HG03354 (cell line): ENCODE results near the gene UBE2B.
"Not testable (repeated sequence)": the region's sequence is repeated elsewhere in the genome, so short reads cannot be mapped to it uniquely, and the experiment has no call there.

Experiments used
- ATAC-seq: cut with Tn5 transposase; IDR thresholded peaks from one replicate; pipeline ENCODE4 v1.9.1; 2021; ENCODE audit warnings: mild to moderate bottlenecking; ENCODE audit not compliant: unreplicated experiment, poor library complexity, severe bottlenecking

UBE2B gene

DNA sequence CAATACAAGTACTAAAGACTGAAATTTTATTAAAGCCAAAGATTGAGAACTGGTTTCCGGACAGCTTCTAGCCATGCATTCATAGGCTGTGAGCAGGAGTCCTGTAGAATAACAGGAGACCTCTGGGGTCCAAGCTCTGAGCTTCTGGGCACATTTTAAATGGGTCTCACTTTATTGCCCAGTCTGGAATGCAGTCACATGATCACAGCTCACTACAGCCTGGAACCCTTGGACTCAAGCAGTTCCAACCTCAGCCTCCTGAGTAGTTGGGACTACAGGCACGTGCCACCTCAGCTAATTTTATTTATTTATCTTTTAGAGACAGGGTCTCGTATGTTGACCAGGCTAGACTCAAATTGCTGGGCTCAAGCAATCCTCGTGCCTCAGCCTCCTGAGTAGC is 24.9 kb downstream of the UBE2B start:
- ATAC-seq, result no peak

DNA sequence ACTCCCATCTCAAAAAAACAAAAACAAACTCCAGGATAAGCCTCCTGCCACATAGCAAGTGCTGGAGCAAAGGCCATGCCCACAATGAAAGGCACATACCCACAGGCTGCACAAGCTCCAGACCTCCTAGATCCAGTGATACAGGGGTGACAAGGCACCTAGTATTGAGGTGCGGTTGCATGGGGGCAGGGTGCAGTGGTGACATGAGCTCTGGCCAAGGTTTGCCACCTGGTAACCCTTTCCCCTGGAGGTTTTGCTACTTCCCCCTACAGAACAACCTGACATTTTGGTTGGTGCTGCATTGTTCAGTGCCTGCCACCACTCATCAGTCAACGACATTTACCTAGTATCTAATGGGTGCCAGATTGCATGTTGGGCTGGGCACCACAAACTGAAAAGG is 25.8 kb downstream of the UBE2B start:
- ATAC-seq, result no peak

DNA sequence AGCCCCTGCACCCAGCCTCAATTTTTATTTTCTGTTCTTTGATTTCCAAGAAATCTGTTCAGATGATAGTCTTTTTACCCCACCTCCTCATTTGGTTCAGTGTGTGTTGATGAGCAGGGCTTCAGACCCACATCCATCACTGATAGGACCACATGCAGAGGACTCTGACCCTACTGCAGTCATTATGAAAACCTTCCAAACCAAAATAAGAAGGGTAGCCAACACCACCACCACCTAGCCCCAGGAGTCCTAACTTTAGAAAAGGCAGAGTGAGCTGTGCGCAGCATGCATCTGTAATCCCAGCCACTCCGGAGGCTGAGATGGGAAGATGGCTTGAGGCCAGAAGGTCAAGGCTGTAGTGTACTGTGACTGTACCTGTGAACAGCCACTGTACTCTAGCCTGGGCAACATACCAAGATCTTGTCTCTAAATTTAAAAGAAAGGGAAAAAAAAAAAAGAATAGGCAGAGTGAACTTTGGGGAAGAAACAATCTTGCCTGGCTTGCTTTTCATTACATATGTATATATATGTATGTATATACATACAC is 27.3 kb downstream of the UBE2B start:
- ATAC-seq, result no peak

DNA sequence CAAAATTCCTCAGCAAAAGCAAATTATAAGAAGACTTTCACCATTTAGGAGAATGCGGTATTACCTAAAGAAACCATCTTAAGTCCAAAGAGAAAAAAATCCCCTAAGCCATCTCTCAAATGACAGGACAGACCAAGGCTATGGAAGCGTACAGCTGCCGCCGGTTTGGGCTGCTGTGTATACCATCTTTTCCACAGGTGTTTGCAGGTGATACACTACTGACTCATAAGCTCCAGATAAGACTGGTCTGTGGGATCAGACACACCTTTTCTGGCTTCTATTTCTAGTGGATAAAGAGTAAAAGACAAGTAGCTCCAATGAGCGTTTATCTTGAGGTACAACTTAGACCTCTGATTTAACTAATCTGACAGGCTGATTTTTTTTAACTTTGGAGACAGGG is 32.6 kb downstream of the UBE2B start:
- no peak for ATAC-seq

DNA sequence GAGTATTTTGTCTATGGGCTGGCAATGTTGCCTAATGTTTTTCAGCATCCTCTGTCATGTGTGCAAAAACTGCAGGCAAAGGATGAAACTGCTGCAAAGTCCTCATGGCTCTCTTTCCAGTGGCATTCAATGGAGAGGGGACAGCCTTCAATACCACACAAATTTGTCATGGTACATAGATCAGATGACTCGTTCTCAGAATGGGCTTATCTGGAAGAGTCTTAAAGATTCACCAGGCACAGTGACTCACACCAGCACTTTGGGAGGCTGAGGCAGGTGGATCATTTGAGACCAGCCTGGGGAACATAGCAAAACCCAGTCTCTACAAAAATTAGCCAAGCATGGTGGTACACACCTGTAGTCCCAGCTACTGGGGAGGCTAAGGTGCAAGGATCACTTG is 35.0 kb downstream of the UBE2B start:
- ATAC-seq, result no peak

DNA sequence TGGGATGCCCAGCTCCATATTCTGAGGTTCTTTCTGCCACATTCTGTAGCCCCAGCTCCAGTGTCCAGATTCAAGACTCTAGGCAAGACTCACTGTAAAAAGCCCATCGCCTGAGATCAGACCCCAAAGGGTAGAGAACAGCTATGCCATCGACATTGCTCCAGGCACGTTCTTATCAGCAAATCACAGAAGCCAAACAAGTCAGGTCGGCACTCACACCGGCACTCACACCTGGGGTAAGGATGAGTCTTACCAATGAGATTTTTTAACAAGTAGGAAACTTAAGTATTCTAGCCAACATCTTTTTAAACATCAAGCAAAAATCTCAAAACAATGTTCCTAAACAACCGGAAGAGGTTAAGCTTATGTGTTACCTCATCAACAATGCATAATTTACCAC is 38.0 kb downstream of the UBE2B start:
- no peak for ATAC-seq

DNA sequence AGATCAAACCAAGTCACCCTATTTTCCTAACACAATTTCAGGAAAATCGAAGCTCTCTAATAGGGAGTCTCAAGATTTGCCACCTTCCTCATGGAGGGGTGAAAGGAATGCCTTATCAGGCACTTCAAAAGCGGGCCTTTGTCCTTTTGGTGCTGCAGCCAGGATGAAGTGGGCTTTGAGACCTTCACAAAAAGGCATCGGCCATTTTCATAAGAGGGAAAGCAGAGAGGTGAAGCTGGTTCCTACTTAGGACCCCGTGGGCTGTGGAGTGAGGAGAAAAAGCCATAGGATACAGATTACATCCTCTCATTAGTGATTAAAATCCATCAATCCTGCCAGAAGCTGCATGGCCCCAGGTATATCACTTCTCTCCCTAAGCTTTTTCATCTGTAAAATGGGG is 39.5 kb downstream of the UBE2B start:
- no peak for ATAC-seq

DNA sequence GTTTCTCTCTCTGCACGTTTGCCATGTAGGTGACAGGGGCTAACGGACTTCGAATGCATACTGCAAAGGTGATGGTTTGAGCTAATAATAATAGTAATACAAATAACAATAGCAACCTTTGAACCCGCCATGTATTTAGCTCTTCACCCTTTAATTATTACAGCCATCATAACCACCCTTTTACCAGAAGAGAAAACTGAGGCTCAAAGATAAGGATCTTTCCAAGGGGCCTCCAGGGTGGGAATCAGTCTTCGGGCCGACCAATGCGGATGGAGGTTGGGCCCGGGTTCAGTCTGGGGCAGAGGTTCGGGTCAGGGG is 39.8 kb downstream of the UBE2B start:
- ATAC-seq, result no peak

DNA sequence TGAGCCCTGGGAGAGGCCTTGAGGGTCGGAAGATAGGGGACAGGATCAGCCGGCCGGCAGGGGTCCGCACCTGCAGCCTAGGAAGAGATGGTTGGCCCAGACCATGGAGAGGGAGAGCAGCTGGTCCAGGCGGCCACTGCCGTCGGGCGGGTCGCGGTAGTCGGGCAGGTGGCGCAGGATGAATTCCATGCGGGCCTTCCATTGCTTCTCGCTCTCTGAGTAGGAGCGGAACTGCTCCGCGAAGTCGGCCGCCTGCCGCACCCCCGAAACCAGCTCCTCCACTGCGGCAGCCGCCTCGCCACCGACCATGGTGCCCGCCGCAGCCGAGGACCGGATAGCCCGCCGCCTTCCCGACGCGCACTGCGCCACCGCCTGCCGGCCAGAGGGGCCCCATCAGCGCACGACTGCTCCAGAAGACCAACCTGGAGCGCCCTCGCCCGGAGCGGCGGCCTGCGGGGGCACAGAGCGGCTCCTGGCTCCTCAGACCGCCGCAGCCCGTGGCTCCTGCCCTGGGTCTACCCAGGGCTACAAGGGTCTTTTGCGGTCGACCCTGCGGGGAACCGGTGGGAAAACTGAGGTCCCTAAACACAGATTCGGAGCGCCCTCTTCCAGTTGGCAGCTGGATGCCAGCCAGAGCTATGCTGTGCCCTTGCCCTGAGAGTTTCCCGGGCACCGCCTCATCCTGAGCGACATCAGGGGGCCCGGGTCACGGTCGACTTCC is 40.3 kb downstream of the UBE2B start, which contains the start of gene CDKN2AIPNL:
Gene CDKN2AIPNL (minus strand): TSS at position 336 of the 721 bp plus-strand sequence. CDS start 27 bp downstream, at position 309.
- ATAC-seq, result peak; percentile 98

DNA sequence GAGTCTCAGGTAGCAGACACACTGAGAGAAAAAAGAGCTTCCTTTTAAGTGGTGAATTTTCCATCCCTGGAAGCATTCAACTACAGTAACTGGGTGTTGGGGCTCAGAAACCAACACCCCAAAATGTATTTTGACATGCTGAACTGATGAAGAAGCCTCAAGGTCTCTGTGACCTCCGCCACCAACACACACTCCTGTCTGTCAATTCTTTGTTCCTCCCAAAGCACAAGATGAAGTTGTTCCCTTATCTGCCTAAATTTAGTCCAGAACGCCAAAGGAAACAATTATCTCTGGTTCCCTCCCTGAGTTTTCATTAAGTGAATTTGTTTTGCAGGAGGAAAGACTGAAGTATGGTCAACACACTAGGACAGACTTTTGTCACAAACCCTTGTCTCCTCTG is 41.7 kb downstream of the UBE2B start:
- no peak for ATAC-seq

DNA sequence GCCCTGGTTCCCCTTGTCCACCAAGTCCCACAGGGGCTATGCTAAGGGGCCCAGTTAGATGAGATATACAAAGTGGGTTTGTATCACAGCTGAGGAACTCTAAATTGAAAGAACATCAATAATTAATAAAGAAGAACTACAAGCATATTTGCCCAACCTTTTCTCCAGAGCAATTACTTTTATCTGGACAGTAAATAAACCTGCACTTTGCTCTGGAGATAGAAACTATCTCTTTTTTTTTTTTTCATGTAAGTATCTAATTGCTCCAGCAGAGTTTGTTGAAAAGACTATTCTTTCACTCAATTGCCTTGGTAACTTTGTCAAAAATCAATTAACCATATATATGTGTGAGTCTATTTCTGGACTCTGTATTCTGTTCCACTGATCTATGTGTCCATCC is 46.3 kb downstream of the UBE2B start:
- ATAC-seq, result no peak

DNA sequence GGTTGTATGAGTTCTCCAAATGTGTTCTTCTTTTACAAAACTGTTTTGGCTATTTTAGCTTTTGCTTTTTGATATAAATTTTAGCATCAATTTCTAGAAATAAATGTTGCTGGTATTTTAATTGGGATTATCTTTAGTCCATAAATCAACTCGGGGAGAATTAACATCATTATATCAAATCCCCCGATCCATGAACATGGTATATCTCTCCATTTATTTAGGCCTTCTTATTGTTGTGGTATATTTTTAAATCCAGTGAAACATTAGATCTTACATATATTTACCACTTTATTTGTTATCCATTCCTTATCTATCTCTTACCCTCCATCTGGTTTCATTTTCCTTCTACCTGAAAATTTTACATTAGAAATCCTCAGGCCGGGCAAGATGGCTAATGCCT is 47.6 kb downstream of the UBE2B start:
- no peak for ATAC-seq

DNA sequence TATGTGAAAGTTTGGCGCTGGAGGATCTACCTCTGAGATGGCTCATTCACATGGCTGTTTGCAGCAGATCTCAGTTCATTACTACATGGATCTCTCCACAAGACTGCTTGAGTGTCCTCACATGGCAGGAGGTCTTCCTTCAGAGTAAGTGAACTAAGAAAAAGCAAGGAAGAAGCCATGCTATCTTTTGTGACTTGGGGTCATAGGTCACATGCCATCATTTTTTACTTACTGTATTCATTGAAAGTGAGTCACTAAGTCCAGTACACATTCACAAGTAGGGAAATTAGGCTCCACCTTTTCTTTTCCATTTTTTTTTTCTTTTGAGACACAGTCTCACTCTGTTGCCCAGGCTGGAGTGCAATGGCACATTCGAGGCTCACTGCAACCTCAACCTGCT is 49.0 kb downstream of the UBE2B start:
- no peak for ATAC-seq

DNA sequence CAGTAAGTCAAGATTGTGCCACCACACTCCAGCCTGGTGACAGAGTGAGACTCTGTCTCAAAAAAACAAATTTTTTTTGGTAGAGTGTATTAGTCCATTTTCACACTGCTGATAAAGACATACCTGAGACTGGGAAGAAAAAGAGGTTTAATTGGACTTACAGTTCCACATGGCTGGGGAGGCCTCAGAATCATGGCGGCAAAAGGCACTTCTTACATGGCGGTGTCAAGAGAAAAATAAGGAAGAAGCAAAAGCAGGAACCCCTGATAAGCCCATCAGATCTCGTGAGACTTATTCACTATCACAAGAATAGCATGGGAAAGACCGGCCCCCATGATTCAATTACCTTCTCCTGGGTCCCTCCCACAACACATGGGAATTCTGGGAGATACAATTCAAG is 49.7 kb downstream of the UBE2B start:
- ATAC-seq, result not testable (repeated sequence)

DNA sequence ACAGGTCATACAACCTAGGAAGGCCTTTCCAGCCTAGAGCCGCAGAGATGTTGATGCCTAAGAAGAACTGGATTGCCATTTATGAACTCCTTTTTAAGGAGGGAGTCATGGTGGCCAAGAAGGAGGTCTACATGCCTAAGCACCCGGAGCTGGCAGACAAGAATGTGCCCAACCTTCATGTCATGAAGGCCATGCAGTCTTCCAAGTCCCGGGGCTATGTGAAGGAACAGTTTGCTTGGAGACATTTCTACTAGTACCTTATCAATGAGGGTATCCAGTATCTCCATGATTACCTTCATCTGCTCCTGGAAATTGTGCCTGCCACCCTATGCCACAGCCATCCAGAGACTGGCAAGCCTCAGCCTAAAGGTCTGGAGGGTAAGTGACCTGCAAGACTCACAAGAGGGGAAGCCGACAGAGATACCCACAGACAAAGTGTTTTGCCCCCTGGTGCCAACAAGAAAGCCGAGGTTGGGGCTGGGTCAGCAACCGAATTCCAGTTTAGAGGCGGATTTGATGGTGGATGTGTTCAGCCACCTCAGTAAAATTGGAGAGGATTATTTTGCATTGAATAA is 51.5 kb downstream of the UBE2B start:
- no peak for ATAC-seq

DNA sequence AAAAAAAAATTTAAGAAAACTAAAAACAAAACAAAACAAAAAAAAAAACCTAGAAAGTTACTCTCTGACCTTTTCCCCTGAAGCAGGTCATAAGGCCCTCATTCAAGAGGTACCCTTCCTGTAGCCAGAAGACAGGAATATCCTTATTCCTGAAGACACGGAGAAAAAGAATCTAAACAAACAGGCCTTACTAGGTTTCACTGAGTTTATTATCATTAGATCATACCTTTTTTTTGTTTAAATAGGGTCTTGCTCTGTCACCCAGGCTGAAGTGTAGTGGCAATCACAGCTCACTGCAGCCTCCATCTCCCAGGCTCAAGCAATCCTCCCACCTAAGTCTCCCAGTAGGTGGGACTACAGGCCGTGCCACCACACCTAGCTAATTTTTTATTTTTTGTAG is 52.0 kb downstream of the UBE2B start:
- ATAC-seq, result no peak

DNA sequence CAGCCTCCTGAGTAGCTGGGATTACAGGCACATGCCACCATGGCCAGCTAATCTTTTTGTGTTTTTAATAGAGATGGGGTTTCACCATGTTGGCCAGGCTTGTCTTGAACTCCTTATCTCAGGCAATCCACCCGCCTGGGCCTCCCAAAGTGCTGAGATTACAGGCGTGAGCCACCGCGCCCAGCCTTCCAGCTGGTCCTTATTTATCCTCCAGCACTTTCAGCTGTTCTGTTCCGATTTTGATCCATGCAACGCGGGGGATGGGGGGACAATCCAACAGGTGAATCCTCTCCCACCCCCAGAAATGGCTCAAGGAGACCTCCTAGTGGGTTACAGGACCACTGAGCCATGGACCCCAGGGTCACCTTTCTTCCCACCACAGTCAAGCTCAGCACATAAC is 55.0 kb downstream of the UBE2B start:
- ATAC-seq, result no peak

DNA sequence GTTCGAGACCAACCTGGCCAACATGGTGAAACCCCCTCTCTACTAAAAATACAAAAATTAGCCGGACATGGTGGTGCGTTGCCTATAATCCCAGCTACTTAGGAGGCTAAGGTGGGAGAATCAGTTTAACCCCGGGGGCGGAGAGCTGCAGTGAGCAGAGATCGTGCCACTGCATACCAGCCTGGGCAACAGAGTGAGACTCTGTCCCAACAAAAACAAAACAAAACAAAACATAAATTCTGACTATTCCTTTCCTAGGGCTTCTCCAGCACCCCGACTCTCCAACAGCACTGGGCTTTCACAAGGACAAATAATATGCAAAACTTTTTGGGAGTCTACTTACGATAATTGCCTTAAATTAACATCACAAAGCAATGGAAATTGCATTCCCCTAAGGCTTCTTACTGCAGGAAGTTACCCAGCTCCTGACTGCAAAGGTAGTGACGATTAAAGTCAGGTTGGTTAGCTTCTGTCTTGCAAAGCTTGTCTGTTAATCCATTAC is 56.2 kb downstream of the UBE2B start:
- no peak for ATAC-seq

DNA sequence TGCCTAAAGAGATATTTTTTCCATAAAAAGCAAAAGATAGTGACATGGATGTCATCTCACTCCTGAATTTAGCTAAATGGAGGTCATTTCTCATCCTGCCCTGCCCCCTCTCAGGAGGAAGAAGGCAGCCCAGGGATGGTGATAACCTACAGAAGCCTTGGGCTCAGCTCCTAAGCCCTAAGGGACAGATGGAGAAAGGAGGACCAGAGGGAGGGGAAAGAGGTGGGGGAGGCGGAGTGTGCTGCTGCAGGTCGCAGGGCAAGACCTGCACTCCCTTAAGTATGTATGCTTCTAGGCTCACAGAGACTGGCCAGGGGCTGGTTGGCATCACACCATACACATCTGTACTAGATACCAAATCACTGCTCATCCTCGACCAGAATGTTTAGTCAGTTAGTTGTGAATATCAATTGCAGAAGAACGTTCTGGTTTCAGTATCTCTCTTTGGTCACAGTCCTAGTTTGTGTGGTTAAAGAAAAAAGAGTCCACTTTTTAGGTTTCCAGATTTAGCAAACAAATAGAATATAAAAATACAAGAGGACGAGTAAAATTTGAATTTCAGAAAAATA is 58.7 kb downstream of the UBE2B start:
- no peak for ATAC-seq

DNA sequence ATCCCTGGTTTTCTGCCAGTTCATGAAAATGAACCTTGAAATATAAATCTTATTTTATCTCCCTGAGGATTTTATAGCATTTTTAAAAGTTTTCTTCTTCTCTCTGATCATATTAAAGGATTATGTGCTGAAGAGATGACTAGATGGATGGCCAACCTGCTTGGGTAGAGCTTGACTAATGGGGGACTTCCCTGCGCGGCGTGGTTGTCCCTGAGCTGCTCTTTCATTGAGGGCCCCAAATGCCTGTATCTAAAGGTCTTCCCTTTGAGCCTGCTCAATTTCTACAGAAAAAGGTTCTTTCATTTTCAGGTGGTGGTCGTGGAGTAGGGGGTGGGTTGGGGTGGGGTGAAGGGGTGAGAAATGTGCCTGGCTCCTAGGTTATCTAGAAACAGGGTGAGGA is 60.8 kb downstream of the UBE2B start:
- ATAC-seq, result no peak

DNA sequence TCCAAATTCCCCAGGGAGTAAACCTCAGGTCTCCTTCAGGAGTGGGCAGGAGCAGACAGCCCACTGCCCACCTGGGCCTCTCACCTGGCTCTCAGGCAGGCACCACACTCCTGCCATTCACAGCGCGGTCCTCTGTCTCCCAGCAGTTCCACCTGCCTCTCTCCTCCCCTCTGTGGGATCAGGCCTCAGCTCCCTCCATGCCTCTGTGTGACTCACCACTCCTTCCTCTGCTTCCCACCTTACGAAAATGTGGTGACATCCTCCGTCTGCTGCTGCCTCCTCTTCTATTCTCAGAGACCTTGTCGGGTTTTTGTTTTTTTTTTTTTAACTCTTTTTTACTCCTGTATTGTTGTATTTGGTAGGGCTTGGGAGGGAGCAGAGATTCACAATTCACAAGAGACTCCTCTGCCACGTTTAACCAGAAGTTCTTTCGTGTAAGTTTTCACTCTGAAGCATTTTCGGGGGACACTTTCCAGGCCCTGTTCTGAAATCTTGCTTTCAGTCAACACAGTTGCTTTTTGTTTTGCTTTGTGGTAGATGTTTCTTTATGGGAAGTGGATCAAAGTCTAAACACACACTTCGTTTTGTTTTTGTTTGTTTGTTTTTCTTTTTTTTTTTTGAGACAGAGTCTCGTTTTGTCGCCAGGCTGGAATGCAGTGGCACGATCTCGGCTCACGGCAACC is 61.4 kb downstream of the UBE2B start:
- ATAC-seq, result no peak
